SK-N-MC (cell line): ENCODE results near the gene TMEM147.
"Not testable (repeated sequence)": the region's sequence is repeated elsewhere in the genome, so short reads cannot be mapped to it uniquely, and the experiment has no call there.

ENCODE experiments used
- DNase-seq: peaks from one replicate; pipeline ENCODE4 v3.0.0-alpha.2; 2011; ENCODE audit warnings: low read depth, low spot score
- H3K27ac ChIP-seq: fragments of 200-600 bp; sonication (generic); 2 replicates; pipeline ENCODE4 v1.5.1; 2016; ENCODE audit warnings: mixed run types
- H3K36me3 ChIP-seq: fragments of 200-600 bp; sonication (generic); 2 replicates; pipeline ENCODE4 v1.6.1; 2017; ENCODE audit warnings: antibody characterized with exemption, low read length, mixed read lengths; ENCODE audit not compliant: insufficient read depth
- H3K4me3 ChIP-seq: fragments of 200-600 bp; sonication (generic); 2 replicates; pipeline ENCODE4 v1.5.1; 2016
- H3K9ac ChIP-seq: fragments of 200-600 bp; sonication (generic); 2 replicates; pipeline ENCODE4 v1.8.0; 2017; ENCODE audit warnings: mixed run types, mixed read lengths; ENCODE audit not compliant: insufficient read length
- H3K9me3 ChIP-seq: fragments of 200-600 bp; sonication (generic); 2 replicates; pipeline ENCODE4 v1.6.1; 2017; ENCODE audit warnings: low read depth, mild to moderate bottlenecking, antibody characterized with exemption, low read length, moderate library complexity, mixed read lengths
- EZH2 ChIP-seq: fragments of 200-600 bp; sonication (generic); IDR thresholded peaks from one replicate; pipeline ENCODE4 v1.6.1; 2017; ENCODE audit warnings: antibody characterized with exemption
- FOXP2 ChIP-seq: optimal IDR thresholded peaks from 2 replicates; pipeline ENCODE3; 2011; ENCODE audit warnings: mild to moderate bottlenecking, moderate library complexity; ENCODE audit not compliant: insufficient read depth; ENCODE audit errors: extremely low read length, control extremely low read depth
- POLR2AphosphoS5 ChIP-seq: IDR thresholded peaks from 2 replicates; pipeline ENCODE4 v1.6.1; 2012; ENCODE audit warnings: mild to moderate bottlenecking, low read depth, low read length, borderline replicate concordance

The TMEM147 gene

DNA sequence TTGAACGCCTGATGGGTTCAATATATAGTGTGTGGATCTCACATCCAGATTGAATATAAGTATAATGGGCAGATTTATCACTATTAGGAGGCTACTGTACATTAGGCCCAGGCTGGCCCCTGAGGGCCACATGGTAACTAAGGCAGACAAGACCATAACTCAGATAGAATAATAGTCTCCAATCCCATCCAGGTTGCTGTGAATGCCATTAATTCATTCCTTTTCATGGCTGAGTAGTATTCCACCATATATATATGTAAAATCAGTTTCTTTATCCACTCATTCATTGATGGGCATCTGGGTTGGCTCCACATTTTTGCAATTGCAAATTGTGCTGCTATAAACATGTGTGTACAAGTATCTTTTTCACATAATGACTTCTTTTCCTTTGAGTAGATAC, 32.5 kb downstream of the TMEM147 start:
- TF ChIP-seq POLR2AphosphoS5 (no peak), FOXP2 (no peak), EZH2 (no peak)
- no peaks in the 10 kb centered on the region for H3K9me3 ChIP-seq
- no peaks in the 10 kb centered on the region for H3K36me3 ChIP-seq
- H3K9ac ChIP-seq, result no peak overlapping the region
- no peak overlapping the region for H3K4me3 ChIP-seq
- H3K27ac ChIP-seq, result no peak overlapping the region
- no peak for DNase-seq

DNA sequence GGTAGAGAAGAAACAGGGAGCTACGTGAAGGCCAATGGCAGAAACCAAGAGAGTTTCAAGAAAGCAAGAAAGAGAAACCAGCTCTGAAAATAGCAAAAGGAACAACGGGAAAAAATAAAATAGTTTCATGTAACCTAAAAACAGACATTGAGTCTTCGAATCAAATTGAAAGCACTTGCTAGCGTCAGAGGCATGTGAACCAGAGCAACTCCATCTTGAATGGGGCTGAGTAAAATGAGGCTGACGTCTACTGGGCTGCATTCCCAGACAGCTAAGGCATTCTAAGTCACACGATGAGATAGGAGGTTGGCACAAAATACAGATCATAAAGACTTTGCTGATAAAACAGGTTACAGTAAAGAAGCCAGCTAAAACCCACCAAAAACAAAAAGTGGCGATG, 33.3 kb downstream of the TMEM147 start:
- Histone ChIP-seq H3K9ac (no peak overlapping the region), H3K4me3 (no peak overlapping the region), H3K27ac (no peak overlapping the region), H3K36me3 (no peaks in the 10 kb centered on the region), H3K9me3 (no peaks in the 10 kb centered on the region)
- no peak for DNase-seq
- TF ChIP-seq EZH2 (no peak), POLR2AphosphoS5 (no peak), FOXP2 (no peak)

DNA sequence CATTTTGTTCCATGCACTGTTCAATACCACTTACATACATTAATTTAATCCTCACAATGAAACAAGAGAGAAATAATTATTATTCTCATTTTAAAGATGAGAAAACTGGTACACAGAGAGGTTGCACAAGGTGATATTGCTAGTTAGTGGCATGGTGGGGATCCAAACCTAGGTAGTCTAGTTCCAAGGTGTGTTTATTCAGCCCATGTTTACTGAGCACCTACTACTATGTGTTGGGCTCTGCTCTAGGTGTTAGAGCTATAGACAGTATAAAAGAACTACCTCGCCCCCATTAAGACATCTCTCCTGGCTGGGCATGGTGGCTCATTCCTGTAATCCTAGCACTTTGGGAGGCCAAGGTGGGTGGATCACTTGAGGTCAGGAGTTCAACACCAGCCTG, 37.3 kb downstream of the TMEM147 start:
- no peaks in the 10 kb centered on the region for H3K9me3 ChIP-seq
- H3K4me3 ChIP-seq, result no peak overlapping the region
- TF ChIP-seq POLR2AphosphoS5 (no peak), EZH2 (no peak), FOXP2 (no peak)
- no peak overlapping the region for H3K9ac ChIP-seq
- no peaks in the 10 kb centered on the region for H3K36me3 ChIP-seq
- H3K27ac ChIP-seq, result no peak overlapping the region
- no peak for DNase-seq

DNA sequence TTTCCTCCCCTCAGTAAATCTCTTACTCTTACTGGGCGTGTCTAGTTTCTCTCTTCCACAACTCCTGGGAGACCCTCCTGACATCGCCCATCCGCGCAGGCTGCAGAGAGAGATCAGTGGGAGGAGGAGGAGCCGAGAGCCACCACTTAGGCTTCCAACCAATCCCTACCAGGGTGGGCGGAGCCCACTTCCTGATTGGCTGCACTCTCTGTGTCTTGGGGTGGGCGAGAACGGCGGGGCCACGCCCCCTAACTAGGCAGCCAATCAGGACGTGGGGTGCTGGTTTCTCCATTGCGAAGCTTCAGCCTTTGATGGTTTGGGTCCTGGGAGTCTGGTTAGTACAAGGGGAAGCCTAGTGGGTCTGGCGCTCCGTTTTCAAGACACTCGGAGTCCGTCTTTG, 40.4 kb downstream of the TMEM147 start, which contains the start of gene PMIS2:
Gene PMIS2 (plus strand): TSS at position 326 of the 400 bp plus-strand sequence. CDS start 87 bp downstream, outside the sequence.
- Histone ChIP-seq H3K9ac (no peak within 1 kb of the TSS), H3K9me3 (no peaks in the 10 kb centered on the region), H3K36me3 (no peaks in the 10 kb centered on the region), H3K4me3 (no peak within 1 kb of the TSS), H3K27ac (no peak within 1 kb of the TSS)
- no peak for DNase-seq
- TF ChIP-seq FOXP2, result no peak
- no peak for TF ChIP-seq EZH2
- TF ChIP-seq POLR2AphosphoS5, result no peak

DNA sequence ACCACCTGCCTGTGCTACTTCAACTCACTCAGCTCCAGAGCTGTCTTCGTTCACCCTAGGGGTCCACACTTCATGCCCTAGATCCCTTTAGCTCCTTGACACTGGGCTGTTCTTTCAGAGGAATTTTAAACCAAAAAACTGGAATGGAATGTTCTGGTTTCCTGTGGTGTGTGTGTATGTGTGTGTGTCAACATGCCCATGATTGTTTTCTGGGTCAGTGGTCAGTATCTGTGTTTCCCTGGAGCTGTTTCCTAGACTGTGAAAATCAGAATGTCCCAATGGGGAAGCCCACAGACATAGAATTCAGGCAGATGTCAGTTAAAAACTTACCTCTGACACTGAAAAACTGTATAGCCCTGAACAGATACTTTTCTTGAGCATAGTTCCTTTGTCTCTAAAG, 41.9 kb downstream of the TMEM147 start:
- H3K9me3 ChIP-seq, result no peaks in the 10 kb centered on the region

DNA sequence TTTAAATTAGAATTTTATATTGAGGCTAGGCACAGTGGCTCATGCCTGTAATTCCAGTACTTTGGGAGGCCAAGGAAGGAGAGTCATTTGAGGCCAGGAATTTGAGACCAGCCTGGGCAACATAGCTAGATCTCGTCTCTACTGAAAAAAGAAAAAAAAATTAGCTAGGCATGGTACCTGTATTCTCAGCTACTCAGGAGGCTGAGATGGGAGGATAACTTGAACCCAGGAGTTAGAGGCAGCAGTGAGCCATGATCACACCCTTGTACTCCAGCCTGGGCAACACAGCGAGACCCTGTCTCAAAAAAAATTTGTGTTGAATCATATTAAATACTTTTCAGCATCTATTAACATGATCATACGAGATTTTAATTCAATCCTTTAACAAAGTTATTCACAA, 45.4 kb downstream of the TMEM147 start:
- Histone ChIP-seq H3K27ac (no peak overlapping the region), H3K4me3 (no peak overlapping the region), H3K9me3 (no peaks in the 10 kb centered on the region), H3K9ac (no peak overlapping the region), H3K36me3 (no peaks in the 10 kb centered on the region)
- no peak for DNase-seq
- TF ChIP-seq FOXP2 (no peak), POLR2AphosphoS5 (no peak), EZH2 (no peak)

More for the DNA sequence above, 41.9 kb downstream of the TMEM147 start:
- Histone ChIP-seq H3K27ac (no peak overlapping the region), H3K4me3 (no peak overlapping the region), H3K9ac (no peak overlapping the region), H3K36me3 (no peaks in the 10 kb centered on the region)
- no peak for DNase-seq
- TF ChIP-seq FOXP2 (no peak), POLR2AphosphoS5 (no peak), EZH2 (no peak)

DNA sequence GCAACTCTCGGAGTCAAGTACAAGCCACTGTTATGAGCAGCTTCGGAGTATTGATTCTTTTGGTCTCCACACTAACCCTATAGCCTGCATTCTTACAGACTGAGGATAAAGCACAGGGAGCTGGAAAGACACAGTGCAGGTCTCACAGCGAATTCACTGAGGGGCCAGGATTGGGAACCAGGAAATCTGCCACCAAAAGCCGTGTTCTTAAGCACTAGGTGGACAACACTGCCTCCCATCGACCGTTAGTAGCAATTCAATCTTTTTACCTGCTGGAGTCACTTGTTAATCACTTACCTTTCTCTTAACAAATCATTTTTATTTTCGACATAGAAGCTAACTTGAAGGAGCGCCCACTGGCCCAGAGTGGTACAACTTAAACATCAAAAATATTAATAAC, 46.8 kb downstream of the TMEM147 start:
- H3K9me3 ChIP-seq, result no peaks in the 10 kb centered on the region
- no peak for DNase-seq
- H3K9ac ChIP-seq, result no peak overlapping the region
- no peak overlapping the region for H3K4me3 ChIP-seq
- H3K36me3 ChIP-seq, result no peaks in the 10 kb centered on the region
- TF ChIP-seq EZH2, result no peak
- TF ChIP-seq POLR2AphosphoS5, result no peak
- TF ChIP-seq FOXP2, result no peak
- H3K27ac ChIP-seq, result no peak overlapping the region

DNA sequence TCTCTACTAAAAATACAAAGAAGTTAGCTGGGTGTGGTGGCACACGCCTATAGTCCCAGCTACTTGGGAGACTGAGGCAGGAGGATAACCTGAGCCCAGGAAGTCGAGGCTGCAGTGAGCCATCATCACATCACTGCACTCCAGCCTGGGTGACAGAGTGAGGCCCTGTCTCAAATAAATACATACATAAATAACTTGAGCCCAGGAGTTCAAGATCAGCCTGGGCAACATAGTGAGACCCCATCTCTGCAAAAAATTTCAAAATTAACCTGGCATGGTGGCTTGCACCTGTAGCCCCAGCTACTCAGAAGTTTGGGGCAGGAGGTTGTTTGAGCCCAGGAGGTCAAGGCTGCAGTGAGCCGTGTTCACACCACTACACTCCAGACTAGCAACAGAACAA, 49.6 kb downstream of the TMEM147 start:
- H3K9me3 ChIP-seq, H3K36me3 ChIP-seq, H3K27ac ChIP-seq, H3K4me3 ChIP-seq, H3K9ac ChIP-seq, DNase-seq: not testable (repeated sequence)

DNA sequence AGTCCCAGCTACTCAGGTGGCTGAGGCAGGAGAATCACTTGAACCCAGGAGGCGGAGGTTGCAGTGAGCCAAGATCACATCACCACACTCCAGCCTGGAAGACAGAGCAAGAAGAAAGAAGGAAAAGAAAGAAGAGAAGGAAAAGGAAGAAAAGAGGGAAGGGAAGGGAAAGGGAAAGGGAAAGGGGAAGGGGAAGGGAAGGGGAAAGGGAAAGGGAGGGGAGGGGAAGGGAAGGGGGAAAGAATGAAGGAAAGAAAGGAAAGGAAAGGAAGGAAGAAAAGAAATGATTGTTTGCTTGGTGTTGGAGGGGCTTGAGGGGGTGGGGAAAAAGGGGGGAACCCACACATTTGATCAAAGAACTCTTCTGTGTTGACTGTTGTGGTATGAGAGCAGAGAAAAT, 50.5 kb downstream of the TMEM147 start:
- no peak overlapping the region for H3K27ac ChIP-seq
- DNase-seq, result no peak
- no peaks in the 10 kb centered on the region for H3K9me3 ChIP-seq
- no peak for TF ChIP-seq EZH2
- TF ChIP-seq POLR2AphosphoS5, result no peak
- TF ChIP-seq FOXP2, result no peak
- no peaks in the 10 kb centered on the region for H3K36me3 ChIP-seq
- no peak overlapping the region for H3K9ac ChIP-seq
- no peak overlapping the region for H3K4me3 ChIP-seq
